GM12865 (cell line): ENCODE data around the gene ZBED2.

Experiments used
- DNase-seq: peaks from one replicate; pipeline ENCODE4 v3.0.0; 2010; ENCODE audit warnings: low read depth
- H3K4me3 ChIP-seq: 2 replicates; pipeline ENCODE4 v1.5.1; 2011; ENCODE audit warnings: mild to moderate bottlenecking, low read depth, low read length, control low read depth
- TF ChIP-seq, protein P1 (sequence below): IDR thresholded peaks from 2 replicates; pipeline ENCODE4 v1.5.1; 2011; ENCODE audit warnings: low read length, control low read depth, low read depth, inconsistent platforms; ENCODE audit not compliant: insufficient read depth; ENCODE audit errors: missing control alignments

The ZBED2 gene

GRCh38 chr3:111589303-111590142 lies 5.6 kb downstream of the ZBED2 start:
- no peak overlapping the region for H3K4me3 ChIP-seq
- no peak for DNase-seq
- TF ChIP-seq, protein P1, sequence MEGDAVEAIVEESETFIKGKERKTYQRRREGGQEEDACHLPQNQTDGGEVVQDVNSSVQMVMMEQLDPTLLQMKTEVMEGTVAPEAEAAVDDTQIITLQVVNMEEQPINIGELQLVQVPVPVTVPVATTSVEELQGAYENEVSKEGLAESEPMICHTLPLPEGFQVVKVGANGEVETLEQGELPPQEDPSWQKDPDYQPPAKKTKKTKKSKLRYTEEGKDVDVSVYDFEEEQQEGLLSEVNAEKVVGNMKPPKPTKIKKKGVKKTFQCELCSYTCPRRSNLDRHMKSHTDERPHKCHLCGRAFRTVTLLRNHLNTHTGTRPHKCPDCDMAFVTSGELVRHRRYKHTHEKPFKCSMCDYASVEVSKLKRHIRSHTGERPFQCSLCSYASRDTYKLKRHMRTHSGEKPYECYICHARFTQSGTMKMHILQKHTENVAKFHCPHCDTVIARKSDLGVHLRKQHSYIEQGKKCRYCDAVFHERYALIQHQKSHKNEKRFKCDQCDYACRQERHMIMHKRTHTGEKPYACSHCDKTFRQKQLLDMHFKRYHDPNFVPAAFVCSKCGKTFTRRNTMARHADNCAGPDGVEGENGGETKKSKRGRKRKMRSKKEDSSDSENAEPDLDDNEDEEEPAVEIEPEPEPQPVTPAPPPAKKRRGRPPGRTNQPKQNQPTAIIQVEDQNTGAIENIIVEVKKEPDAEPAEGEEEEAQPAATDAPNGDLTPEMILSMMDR: no peak

DNA sequence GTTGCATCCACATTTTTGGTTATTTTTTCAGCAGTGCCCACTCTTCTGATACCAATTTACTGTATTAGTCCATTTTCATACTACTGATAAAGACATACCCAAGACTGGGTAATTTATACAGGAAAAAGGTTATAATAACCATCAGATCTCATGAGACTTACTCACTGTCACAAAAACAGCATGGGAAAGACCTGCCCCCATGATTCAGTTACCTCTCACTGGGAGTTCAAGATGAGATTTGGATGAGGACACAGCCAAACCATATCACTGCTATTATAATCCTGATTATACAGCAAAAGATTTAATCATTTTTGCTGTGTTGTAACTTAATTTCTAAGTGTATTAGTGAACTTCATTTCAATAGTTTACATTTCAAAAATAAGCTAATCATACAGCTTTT lies 6.6 kb downstream of the ZBED2 start:
- DNase-seq: no peak
- TF ChIP-seq, protein P1: no peak
- H3K4me3 ChIP-seq: no peak overlapping the region

DNA sequence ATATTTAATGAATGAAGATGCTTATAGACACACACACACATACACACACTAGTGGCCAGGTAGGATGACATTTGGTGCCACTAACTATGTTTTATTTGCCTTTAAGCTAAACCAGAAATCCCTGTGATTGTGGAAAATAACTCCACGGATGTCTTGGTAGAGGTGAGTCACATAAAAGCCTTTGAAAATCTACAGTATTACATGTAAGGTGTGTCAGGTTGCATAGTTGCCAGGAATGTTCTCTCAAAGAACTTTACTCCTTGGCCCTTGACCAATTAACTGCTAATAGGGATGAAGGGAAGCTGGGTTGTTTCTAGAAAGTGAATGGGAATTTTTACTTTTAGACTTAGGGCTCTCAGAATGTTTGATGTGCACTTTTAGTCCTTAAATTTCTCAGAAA lies 9.9 kb downstream of the ZBED2 start:
- no peak for DNase-seq

GRCh38 chr3:111584744-111585143 lies 10.4 kb downstream of the ZBED2 start:
- TF ChIP-seq, protein P1: no peak
- DNase-seq: no peak
- H3K4me3 ChIP-seq: no peak overlapping the region

More for the DNA sequence above, 9.9 kb downstream of the ZBED2 start:
- TF ChIP-seq, protein P1: no peak
- no peak overlapping the region for H3K4me3 ChIP-seq

GRCh38 chr3:111582120-111582474 lies 13.0 kb downstream of the ZBED2 start:
- DNase-seq: no peak
- no peak overlapping the region for H3K4me3 ChIP-seq
- TF ChIP-seq, protein P1: no peak

- H3K4me3 ChIP-seq: no peak overlapping the region
- DNase-seq: no peak
- TF ChIP-seq, protein P1: no peak
Measured at GRCh38 chr3:111581403-111582119, 13.6 kb downstream of the ZBED2 start.
